ENCODE results near the gene SLC5A3.
A peak's percentile ranks its signal among the peaks of the same experiment; 100 is the strongest.

Gene SLC5A3

GRCh38 chr21:34071683-34072082 lies 1.7 kb upstream of the SLC5A3 start:
- H3K4me3 ChIP-seq (ENCODE audit: low read depth, low read length), result no peak overlapping the region
- no peak for TF ChIP-seq CTCF (IDR thresholded peaks at IDR 0.05; ENCODE audit: low read depth, low read length)

GRCh38 chr21:34072145-34073031 lies 990 bp upstream of the SLC5A3 start:
- H3K4me3 ChIP-seq (ENCODE audit: low read depth, low read length), result peak overlapping the region; percentile 59
- TF ChIP-seq CTCF (IDR thresholded peaks at IDR 0.05; ENCODE audit: low read depth, low read length), result no peak

GRCh38 chr21:34073749-34074282 lies 438 bp downstream of the SLC5A3 start:
- H3K4me3 ChIP-seq (ENCODE audit: low read depth, low read length), result peak overlapping the region; percentile 78
- TF ChIP-seq CTCF (IDR thresholded peaks at IDR 0.05; ENCODE audit: low read depth, low read length), result no peak

- H3K4me3 ChIP-seq (ENCODE audit: low read depth, low read length), result peak overlapping the region; percentile 78
- TF ChIP-seq CTCF (IDR thresholded peaks at IDR 0.05; ENCODE audit: low read depth, low read length), result no peak
These were observed 1.1 kb downstream of the SLC5A3 start for GRCh38 chr21:34074283-34075090.

GRCh38 chr21:34075091-34075425 lies 1.7 kb downstream of the SLC5A3 start:
- TF ChIP-seq CTCF (IDR thresholded peaks at IDR 0.05; ENCODE audit: low read depth, low read length), result no peak
- peak overlapping the region; percentile 78 for H3K4me3 ChIP-seq (ENCODE audit: low read depth, low read length)

GRCh38 chr21:34075760-34076660 lies 2.6 kb downstream of the SLC5A3 start:
- TF ChIP-seq CTCF (IDR thresholded peaks at IDR 0.05; ENCODE audit: low read depth, low read length), result no peak
- H3K4me3 ChIP-seq (ENCODE audit: low read depth, low read length), result no peak overlapping the region
